GM18505 (cell line): ENCODE results near the gene MPO.

Experiments
- ATAC-seq: cut with Tn5 transposase; IDR thresholded peaks from one replicate; pipeline ENCODE4 v1.9.1; 2021; ENCODE audit not compliant: unreplicated experiment
- POLR2A ChIP-seq: IDR thresholded peaks from 4 replicates; pipeline ENCODE4 v1.6.1; 2011; ENCODE audit warnings: borderline replicate concordance; ENCODE audit not compliant: insufficient read depth, insufficient read length; ENCODE audit errors: extremely low read depth

The MPO gene

GRCh38 chr17:58280480-58281217 is at the start of gene MPO:
Gene MPO, minus strand, starts transcription at chr17:58280935. Its CDS starts 177 bp downstream, at chr17:58280758.
- no peak for ATAC-seq
- TF ChIP-seq POLR2A: no peak

DNA sequence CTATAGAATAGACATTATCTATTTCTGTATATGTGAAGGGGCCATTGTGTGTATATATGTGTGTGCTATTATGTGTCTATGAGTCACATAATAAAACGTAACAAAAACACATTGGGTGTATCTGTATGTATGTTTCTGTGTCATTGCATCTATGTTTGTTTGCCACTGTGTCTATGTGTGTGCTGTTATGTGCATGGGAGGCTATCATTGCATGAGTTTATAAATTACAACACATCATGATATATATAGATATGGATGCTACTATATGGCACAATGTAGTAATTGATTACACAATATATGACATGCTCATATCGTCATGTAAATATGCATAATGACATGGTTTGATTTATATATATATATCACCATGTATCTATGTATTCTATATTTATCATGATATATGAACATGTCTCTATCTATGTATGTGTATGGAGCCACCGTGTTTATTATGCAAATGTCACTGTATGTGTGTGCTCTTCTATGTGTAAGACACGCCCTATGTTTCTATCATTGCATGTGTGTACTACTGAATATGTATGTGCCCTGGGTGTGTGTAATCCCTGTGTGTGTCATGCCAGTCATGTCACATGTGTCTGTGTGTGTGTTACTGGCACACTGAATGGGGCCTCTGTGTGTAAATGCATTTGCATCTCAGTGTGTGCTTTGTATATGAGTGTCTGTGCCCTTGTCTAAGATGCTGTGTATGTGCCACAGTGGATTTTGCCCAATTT is 49.2 kb upstream of the MPO start:
- no peak for TF ChIP-seq POLR2A
- ATAC-seq: peak; percentile 9

GRCh38 chr17:58329035-58329809 is 48.5 kb upstream of the MPO start:
- ATAC-seq: peak; percentile 35
- TF ChIP-seq POLR2A: no peak

DNA sequence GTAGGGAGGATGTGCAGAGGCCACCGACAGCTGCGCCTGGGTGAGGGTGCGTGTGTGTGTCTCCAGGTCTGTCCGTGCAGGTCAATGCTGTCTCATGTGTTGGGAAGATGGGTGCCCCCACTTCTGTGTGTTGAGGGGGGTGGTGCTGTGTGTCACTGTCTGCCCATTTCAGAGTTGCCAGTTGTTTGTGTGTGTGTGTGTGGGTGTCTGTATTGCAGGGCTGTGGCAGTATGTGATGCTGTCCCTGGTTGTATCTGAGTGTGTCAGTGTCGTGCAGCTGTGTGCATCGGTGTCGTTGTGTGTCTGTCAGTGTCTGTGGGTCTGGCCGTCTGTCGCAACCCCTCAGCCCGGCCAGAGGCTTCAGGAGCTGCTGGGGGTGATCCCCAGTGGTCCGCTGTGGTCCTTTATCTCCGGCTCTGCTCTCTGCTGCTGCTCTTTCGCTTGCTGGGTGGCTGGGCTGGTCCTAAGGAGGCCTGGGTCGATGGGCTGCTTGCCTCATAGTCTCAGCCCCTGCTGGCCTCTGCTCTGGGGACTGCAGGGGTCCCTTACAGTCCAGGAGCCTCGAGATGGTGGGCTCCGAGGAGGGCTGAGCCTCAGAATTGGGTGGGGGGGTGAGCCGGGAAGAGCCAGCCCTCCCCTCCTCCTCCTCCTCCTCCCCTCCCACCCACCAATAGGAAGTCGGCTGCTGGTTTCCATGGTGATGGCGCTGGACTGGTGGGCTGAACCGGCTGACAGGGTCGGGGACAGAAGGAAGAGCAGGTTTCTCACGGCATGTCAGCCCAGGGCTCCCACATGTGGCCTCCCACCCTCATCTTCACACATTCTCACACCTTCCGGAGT is 47.7 kb upstream of the MPO start, which contains the start of gene TSPOAP1:
Gene TSPOAP1 (minus strand): TSS at position 601 of the 840 bp plus-strand sequence. CDS start 875 bp downstream, outside the sequence.
- ATAC-seq: peak; percentile 2
- no peak for TF ChIP-seq POLR2A

- no peak for ATAC-seq
- no peak for TF ChIP-seq POLR2A
These were observed 46.8 kb upstream of the MPO start for GRCh38 chr17:58327363-58328194.

GRCh38 chr17:58326609-58327362 is 46.1 kb upstream of the MPO start:
- ATAC-seq: no peak
- TF ChIP-seq POLR2A: no peak

GRCh38 chr17:58325976-58326468 is 45.3 kb upstream of the MPO start:
- no peak for ATAC-seq
- TF ChIP-seq POLR2A: no peak

DNA sequence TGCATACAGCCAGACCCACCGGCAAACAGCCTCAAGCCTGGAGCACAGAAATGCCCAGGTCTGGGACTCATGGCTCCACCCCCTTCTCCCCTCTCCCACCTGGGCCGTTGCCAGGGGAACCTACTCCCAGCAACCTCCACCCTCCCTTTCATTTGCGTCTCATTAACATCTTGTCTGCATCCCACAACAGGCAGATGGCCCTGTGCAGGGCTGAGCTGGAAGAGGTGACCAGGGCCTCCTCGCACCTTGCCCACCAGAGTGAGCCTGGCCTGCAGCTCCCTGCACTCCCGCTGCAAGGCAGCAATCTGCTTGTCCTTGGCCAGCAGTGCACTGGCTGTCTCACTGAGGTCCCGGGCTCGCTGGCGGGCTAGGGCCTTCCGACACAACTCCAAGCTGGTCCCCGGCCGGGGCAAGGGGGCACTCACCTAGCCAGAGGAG is 44.6 kb upstream of the MPO start:
- TF ChIP-seq POLR2A: no peak
- no peak for ATAC-seq

GRCh38 chr17:58324409-58325288 is 43.9 kb upstream of the MPO start:
- no peak for ATAC-seq
- TF ChIP-seq POLR2A: no peak

GRCh38 chr17:58324056-58324408 is 43.3 kb upstream of the MPO start:
- TF ChIP-seq POLR2A: no peak
- ATAC-seq: no peak
